ENCODE results near the gene C15orf40.

The C15orf40 gene

DNA sequence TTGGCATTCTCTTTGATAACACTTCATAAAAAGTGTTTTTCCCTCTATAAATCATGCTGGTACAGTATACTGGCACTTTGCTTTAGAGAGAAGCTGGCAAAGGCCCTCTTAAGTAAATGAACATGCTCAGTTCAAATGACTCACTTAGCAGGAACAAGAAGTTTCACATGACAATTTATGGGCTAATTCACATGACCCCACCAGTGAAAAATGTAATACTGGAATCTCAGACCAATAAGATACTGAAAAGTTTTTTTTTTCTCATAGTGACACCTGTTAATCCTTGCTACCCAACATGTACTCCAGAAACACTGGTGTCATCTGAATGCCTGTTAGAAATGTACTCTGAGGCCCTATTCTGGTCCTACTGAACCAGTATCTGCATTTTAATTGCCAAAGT is 41.7 kb upstream of the C15orf40 start (continued):
- TF ChIP-seq, protein P1, sequence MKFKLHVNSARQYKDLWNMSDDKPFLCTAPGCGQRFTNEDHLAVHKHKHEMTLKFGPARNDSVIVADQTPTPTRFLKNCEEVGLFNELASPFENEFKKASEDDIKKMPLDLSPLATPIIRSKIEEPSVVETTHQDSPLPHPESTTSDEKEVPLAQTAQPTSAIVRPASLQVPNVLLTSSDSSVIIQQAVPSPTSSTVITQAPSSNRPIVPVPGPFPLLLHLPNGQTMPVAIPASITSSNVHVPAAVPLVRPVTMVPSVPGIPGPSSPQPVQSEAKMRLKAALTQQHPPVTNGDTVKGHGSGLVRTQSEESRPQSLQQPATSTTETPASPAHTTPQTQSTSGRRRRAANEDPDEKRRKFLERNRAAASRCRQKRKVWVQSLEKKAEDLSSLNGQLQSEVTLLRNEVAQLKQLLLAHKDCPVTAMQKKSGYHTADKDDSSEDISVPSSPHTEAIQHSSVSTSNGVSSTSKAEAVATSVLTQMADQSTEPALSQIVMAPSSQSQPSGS (tag by site-specific recombination; IDR thresholded peaks at IDR 0.05; ENCODE audit: low read depth) = no peak
- TF ChIP-seq ZNF776 (tag by site-specific recombination; IDR thresholded peaks at IDR 0.05; ENCODE audit: borderline replicate concordance) = no peak
- peak; percentile 43 for TF ChIP-seq ZNF335 (tag by site-specific recombination; conservative IDR thresholded peaks at IDR 0.05)
- peak; percentile 63 for TF ChIP-seq FEZF1 (tag by site-specific recombination; IDR thresholded peaks at IDR 0.05)
- no peak for TF ChIP-seq ZNF549 (tag by site-specific recombination; IDR thresholded peaks at IDR 0.05)
- peak; percentile 90 for TF ChIP-seq SCRT2 (tag by site-specific recombination; IDR thresholded peaks at IDR 0.05)
- no peak for TF ChIP-seq ZFP3 (tag by site-specific recombination; IDR thresholded peaks at IDR 0.05; ENCODE audit: low read depth)
- TF ChIP-seq, protein P2, sequence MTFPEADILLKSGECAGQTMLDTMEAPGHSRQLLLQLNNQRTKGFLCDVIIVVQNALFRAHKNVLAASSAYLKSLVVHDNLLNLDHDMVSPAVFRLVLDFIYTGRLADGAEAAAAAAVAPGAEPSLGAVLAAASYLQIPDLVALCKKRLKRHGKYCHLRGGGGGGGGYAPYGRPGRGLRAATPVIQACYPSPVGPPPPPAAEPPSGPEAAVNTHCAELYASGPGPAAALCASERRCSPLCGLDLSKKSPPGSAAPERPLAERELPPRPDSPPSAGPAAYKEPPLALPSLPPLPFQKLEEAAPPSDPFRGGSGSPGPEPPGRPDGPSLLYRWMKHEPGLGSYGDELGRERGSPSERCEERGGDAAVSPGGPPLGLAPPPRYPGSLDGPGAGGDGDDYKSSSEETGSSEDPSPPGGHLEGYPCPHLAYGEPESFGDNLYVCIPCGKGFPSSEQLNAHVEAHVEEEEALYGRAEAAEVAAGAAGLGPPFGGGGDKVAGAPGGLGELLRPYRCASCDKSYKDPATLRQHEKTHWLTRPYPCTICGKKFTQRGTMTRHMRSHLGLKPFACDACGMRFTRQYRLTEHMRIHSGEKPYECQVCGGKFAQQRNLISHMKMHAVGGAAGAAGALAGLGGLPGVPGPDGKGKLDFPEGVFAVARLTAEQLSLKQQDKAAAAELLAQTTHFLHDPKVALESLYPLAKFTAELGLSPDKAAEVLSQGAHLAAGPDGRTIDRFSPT (tag by site-specific recombination; IDR thresholded peaks at IDR 0.05) = no peak
- TF ChIP-seq ZNF2 (tag by site-specific recombination; IDR thresholded peaks at IDR 0.05) = no peak
- no peak for TF ChIP-seq ZNF132 (tag by site-specific recombination; IDR thresholded peaks at IDR 0.05; ENCODE audit: borderline replicate concordance)
- no peak for TF ChIP-seq ZNF701 (tag by site-specific recombination; IDR thresholded peaks at IDR 0.05)
- TF ChIP-seq ZNF596 (tag by site-specific recombination; IDR thresholded peaks at IDR 0.05) = no peak
- TF ChIP-seq ZNF747 (tag by site-specific recombination; IDR thresholded peaks at IDR 0.05) = no peak
- no peak for TF ChIP-seq ZSCAN30 (tag by site-specific recombination; IDR thresholded peaks at IDR 0.05)
- TF ChIP-seq ZNF350 (tag by site-specific recombination; IDR thresholded peaks at IDR 0.05) = no peak
- no peak for TF ChIP-seq ZNF324 (tag by site-specific recombination; IDR thresholded peaks at IDR 0.05)

DNA sequence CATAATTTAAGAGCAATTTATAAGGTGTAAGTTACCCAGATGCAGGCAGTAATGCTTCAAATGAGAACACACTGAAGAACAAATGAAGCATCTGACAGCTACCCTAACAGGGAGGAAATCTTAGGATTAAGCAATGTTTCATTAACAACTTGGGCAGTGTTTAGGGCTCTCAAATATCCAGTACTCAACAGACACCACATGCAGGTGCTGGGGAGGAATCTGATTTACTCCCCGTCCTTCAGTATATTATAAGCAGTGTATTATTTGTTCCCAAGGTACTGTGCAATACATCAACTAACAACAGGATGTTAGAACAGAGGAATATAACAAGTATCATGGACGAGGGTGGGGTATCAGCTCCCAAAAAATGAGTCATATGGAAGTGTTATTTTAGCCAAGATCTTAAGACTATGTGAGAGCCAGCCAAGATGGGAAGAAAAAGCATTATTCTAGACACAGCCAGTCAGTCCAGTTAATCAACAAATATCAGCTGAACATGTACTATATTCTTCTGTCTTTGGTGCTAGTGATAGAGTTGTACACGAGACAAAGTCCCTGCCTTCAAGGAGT is 35.2 kb upstream of the C15orf40 start:
- H3K9me3 ChIP-seq (ENCODE audit: control insufficient read depth, insufficient read depth, low read depth, low read length) = no peaks in the 10 kb centered on the region
- no peak overlapping the region for H3K27ac ChIP-seq (ENCODE audit: extremely low read depth, low read depth, low read length)
- ChIA-PET POLR2A (no interaction called here), CTCF (no interaction called here)
- H3K4me1 ChIP-seq (ENCODE audit: control insufficient read depth, insufficient read depth, low read length) = no peaks in the 10 kb centered on the region
- no peak overlapping the region for H3K4me3 ChIP-seq (ENCODE audit: low read depth, low read length)
- peaks cover 47 to 75% of the 10 kb centered on the region in 2 experiments for H3K36me3 ChIP-seq (ENCODE audit: control insufficient read depth in 2 of 2, insufficient read depth in 1 of 2, low read length in 2 of 2)
- TF ChIP-seq, protein P3, sequence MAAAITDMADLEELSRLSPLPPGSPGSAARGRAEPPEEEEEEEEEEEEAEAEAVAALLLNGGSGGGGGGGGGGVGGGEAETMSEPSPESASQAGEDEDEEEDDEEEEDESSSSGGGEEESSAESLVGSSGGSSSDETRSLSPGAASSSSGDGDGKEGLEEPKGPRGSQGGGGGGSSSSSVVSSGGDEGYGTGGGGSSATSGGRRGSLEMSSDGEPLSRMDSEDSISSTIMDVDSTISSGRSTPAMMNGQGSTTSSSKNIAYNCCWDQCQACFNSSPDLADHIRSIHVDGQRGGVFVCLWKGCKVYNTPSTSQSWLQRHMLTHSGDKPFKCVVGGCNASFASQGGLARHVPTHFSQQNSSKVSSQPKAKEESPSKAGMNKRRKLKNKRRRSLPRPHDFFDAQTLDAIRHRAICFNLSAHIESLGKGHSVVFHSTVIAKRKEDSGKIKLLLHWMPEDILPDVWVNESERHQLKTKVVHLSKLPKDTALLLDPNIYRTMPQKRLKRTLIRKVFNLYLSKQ (tag by site-specific recombination; IDR thresholded peaks at IDR 0.05; ENCODE audit: borderline replicate concordance) = no peak
- TF ChIP-seq, protein P4, sequence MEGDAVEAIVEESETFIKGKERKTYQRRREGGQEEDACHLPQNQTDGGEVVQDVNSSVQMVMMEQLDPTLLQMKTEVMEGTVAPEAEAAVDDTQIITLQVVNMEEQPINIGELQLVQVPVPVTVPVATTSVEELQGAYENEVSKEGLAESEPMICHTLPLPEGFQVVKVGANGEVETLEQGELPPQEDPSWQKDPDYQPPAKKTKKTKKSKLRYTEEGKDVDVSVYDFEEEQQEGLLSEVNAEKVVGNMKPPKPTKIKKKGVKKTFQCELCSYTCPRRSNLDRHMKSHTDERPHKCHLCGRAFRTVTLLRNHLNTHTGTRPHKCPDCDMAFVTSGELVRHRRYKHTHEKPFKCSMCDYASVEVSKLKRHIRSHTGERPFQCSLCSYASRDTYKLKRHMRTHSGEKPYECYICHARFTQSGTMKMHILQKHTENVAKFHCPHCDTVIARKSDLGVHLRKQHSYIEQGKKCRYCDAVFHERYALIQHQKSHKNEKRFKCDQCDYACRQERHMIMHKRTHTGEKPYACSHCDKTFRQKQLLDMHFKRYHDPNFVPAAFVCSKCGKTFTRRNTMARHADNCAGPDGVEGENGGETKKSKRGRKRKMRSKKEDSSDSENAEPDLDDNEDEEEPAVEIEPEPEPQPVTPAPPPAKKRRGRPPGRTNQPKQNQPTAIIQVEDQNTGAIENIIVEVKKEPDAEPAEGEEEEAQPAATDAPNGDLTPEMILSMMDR (tag by site-specific recombination; IDR thresholded peaks at IDR 0.05) = no peak
- TF ChIP-seq ZNF350 (tag by site-specific recombination; IDR thresholded peaks at IDR 0.05) (no peak), ZNF248 (tag by site-specific recombination; IDR thresholded peaks at IDR 0.05) (no peak), MEIS1 (CRISPR knock-in tag; IDR thresholded peaks at IDR 0.05; ENCODE audit: borderline replicate concordance) (0 out of 2 replicates have a peak, but pooled peaks have one; percentile 22), SETDB1 (IDR thresholded peaks at IDR 0.05; ENCODE audit: insufficient read length, low read length) (no peak), GLI4 (tag by site-specific recombination; IDR thresholded peaks at IDR 0.05) (no peak), ZNF211 (tag by site-specific recombination; IDR thresholded peaks at IDR 0.05; ENCODE audit: low read depth) (no peak)
- TF ChIP-seq, protein P5, sequence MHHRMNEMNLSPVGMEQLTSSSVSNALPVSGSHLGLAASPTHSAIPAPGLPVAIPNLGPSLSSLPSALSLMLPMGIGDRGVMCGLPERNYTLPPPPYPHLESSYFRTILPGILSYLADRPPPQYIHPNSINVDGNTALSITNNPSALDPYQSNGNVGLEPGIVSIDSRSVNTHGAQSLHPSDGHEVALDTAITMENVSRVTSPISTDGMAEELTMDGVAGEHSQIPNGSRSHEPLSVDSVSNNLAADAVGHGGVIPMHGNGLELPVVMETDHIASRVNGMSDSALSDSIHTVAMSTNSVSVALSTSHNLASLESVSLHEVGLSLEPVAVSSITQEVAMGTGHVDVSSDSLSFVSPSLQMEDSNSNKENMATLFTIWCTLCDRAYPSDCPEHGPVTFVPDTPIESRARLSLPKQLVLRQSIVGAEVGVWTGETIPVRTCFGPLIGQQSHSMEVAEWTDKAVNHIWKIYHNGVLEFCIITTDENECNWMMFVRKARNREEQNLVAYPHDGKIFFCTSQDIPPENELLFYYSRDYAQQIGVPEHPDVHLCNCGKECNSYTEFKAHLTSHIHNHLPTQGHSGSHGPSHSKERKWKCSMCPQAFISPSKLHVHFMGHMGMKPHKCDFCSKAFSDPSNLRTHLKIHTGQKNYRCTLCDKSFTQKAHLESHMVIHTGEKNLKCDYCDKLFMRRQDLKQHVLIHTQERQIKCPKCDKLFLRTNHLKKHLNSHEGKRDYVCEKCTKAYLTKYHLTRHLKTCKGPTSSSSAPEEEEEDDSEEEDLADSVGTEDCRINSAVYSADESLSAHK (tag by site-specific recombination; IDR thresholded peaks at IDR 0.05) = no peak
